ENCODE measurements around the gene NCK2.

The NCK2 gene

DNA sequence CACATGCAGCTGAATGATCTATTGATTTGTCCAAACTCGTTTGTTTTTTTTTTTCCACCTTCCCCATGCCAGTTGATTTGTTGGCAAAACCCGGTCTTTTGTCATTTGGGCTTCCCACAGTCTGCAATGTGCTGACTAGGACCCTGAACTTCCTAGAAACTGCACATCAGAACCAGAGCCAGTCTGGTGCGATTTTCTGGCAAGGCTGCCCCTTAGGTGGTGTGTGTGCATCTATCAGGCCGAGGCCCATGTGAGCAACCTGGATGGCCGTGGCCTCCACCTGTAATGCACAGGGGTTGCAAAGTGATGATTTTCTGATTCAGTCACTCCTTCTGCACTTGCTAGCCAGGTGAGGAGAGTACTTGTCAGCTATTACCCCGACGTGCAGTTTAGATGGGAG, 47.8 kb downstream of the NCK2 start:
- no peak overlapping the region for H3K4me3 ChIP-seq (ENCODE audit: control insufficient read depth, low read depth, low read length)
- TF ChIP-seq, protein P1, sequence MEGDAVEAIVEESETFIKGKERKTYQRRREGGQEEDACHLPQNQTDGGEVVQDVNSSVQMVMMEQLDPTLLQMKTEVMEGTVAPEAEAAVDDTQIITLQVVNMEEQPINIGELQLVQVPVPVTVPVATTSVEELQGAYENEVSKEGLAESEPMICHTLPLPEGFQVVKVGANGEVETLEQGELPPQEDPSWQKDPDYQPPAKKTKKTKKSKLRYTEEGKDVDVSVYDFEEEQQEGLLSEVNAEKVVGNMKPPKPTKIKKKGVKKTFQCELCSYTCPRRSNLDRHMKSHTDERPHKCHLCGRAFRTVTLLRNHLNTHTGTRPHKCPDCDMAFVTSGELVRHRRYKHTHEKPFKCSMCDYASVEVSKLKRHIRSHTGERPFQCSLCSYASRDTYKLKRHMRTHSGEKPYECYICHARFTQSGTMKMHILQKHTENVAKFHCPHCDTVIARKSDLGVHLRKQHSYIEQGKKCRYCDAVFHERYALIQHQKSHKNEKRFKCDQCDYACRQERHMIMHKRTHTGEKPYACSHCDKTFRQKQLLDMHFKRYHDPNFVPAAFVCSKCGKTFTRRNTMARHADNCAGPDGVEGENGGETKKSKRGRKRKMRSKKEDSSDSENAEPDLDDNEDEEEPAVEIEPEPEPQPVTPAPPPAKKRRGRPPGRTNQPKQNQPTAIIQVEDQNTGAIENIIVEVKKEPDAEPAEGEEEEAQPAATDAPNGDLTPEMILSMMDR (IDR thresholded peaks at IDR 0.05; ENCODE audit: control insufficient read depth, insufficient read depth, low read depth, low read length, missing control alignments), result no peak
- DNase-seq (ENCODE audit: low read depth), result no peak

DNA sequence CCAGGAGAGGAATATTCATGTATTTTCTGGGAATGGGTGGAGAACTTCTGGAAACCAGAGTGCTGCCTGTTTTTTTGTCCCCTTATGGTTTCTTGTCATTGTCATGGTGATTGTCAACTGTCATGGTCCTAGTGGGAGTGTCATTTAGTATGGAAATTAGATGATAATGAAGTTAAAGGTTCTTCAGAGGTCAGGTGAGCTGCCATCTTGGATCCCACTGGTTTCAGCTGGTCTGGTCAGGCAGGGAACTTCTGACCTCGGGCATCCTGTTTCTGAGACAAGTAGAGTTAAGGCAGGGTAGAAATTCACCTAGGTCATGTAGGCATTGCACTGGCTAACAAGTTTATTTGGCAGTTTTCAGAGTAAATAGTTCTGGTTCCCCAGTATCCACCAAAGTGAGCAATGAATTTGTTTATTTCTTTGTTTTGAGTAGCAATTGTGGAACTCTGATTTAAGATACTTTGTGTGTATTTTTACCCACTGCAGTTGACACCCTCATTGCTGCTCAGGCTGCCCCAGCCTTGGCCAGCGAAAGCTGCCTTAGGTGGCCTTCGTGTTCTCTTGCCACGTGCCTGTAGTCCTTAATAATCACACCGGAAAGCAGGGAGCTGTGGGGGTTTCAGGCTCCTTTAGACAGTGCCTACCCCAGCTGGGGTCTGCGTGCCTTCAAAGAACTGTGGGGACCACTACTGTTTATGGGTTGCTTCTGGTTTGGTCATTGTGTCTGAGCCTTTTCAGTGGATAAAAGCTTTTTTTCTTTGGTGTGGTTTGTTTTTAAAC, 48.7 kb downstream of the NCK2 start:
- DNase-seq (ENCODE audit: low read depth), result no peak
- TF ChIP-seq, protein P1 (IDR thresholded peaks at IDR 0.05; ENCODE audit: control insufficient read depth, insufficient read depth, low read depth, low read length, missing control alignments), result no peak
- no peak overlapping the region for H3K4me3 ChIP-seq (ENCODE audit: control insufficient read depth, low read depth, low read length)

DNA sequence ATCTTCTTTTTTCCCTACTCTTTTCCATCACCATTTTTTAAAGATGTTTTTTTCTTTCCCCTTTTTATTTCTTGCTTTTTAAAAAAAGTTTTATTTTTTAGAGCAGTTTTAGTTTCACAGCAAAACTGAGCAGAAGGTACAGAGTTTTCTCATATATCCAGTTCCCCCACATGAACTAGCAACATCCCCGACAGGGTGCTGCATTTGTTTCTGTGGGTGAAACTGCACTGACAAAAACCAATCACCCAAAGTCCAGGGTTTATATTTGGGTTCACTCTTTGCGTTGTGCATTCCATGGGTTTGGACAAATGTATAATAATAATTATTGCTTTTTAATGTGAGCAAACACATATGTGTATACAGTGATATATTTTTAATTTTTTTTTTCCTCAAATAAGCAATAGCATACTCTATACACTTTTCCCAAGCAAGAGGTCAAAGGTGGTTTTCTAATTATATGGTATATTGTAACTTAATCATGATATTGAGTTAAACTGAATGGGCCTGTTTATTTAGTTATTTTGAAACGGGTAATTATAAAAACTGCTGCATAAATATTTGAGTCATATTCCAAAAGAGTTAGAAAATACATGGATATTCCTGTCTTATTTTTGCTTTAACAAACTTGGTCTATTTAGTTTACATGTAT, 50.3 kb downstream of the NCK2 start:
- no peak for DNase-seq (ENCODE audit: low read depth)
- TF ChIP-seq, protein P1 (IDR thresholded peaks at IDR 0.05; ENCODE audit: control insufficient read depth, insufficient read depth, low read depth, low read length, missing control alignments), result no peak
- H3K4me3 ChIP-seq (ENCODE audit: control insufficient read depth, low read depth, low read length), result no peak overlapping the region

DNA sequence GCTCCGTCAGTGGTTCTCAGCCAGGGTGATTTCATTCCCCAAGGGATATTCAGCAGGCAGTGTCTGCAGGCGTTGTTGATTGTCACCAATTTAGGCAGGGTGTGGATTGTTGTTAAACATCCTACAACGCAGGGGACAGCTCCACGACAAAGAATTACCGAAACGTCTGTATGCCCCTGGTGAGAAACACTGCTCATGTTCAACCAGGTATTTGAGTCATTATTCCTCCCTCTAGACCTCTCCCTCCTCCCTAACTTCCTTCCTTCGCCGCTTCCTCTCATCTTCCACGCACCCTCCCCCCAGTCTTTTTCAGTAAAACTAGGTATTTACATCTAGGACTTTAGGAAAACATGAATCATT, 50.8 kb downstream of the NCK2 start:
- no peak overlapping the region for H3K4me3 ChIP-seq (ENCODE audit: control insufficient read depth, low read depth, low read length)
- TF ChIP-seq, protein P1 (IDR thresholded peaks at IDR 0.05; ENCODE audit: control insufficient read depth, insufficient read depth, low read depth, low read length, missing control alignments), result no peak

DNA sequence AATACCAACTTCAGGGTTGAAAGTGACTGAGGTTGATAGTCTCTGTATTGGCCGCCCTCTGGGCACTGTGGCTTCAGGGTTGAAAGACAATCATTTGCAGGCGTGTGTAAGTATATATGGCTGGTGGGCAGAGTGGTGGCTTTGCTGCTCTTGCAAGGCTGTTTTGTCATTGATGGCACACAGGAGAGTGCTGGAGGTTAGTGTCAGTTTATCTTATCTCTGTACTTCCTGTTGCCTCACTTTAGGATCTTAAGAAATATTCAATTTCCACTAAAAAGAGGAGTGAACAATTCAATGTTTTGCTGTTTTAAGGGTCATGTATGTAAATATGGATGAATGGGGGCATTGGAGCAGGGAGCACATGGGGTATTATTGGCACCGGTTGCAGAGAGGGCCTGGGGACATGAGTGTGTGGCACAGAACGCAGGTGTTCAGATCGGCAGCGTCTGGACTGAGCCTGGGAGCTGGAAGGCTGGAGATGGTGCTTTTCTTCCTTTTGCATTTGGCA, 51.5 kb downstream of the NCK2 start:
- TF ChIP-seq, protein P1 (IDR thresholded peaks at IDR 0.05; ENCODE audit: control insufficient read depth, insufficient read depth, low read depth, low read length, missing control alignments), result no peak
- no peak for DNase-seq (ENCODE audit: low read depth)

More for the DNA sequence above, 50.8 kb downstream of the NCK2 start:
- DNase-seq (ENCODE audit: low read depth), result no peak

DNA sequence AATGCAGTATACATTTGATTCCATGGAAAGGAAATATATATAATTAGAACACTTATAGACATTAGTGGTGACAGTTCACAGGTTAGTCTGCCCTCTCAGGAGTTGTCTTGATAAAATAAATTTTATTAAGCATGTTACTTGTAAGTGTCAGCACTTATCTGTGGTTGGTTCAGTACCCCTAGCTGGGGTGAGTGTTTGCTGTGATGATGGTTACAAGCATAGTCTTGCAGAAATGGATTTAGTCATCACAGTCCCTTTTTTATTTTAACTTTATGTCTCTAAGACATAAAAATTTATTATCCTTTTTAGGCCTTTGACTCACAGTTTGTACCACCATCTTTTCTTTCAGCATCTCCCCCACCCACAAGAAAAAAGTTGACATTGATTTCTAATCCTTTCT, 52.1 kb downstream of the NCK2 start:
- TF ChIP-seq, protein P1 (IDR thresholded peaks at IDR 0.05; ENCODE audit: control insufficient read depth, insufficient read depth, low read depth, low read length, missing control alignments), result no peak
- no peak for DNase-seq (ENCODE audit: low read depth)
- H3K4me3 ChIP-seq (ENCODE audit: control insufficient read depth, low read depth, low read length), result no peak overlapping the region

More for the DNA sequence above, 51.5 kb downstream of the NCK2 start:
- no peak overlapping the region for H3K4me3 ChIP-seq (ENCODE audit: control insufficient read depth, low read depth, low read length)
